ENCODE results near the gene EPM2A.
A peak's percentile ranks its signal among the peaks of the same experiment; 100 is the strongest.
"Not testable (repeated sequence)": the region's sequence is repeated elsewhere in the genome, so short reads cannot be mapped to it uniquely, and the experiment has no call there.

EPM2A gene

DNA sequence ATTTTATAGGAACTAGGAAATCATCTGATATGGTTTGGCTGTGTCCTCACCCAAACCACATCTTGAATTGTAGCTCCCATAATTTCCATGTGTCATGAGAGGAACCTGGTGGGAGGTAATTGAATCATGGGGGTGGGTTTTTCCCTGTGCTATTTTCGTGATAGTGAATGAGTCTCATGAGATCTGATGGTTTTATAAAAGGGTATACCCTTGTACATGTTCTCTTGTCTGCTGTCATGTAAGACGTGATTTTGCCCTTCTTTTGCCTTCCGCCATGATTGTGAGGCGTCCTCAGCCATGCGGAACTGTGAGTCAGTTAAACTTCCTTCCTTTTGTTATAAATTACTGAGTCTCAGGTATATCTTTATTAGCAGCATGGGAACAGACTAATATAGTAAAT, 27.9 kb downstream of the EPM2A start:
- TF ChIP-seq, protein P1, sequence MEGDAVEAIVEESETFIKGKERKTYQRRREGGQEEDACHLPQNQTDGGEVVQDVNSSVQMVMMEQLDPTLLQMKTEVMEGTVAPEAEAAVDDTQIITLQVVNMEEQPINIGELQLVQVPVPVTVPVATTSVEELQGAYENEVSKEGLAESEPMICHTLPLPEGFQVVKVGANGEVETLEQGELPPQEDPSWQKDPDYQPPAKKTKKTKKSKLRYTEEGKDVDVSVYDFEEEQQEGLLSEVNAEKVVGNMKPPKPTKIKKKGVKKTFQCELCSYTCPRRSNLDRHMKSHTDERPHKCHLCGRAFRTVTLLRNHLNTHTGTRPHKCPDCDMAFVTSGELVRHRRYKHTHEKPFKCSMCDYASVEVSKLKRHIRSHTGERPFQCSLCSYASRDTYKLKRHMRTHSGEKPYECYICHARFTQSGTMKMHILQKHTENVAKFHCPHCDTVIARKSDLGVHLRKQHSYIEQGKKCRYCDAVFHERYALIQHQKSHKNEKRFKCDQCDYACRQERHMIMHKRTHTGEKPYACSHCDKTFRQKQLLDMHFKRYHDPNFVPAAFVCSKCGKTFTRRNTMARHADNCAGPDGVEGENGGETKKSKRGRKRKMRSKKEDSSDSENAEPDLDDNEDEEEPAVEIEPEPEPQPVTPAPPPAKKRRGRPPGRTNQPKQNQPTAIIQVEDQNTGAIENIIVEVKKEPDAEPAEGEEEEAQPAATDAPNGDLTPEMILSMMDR (IDR thresholded peaks at IDR 0.05; ENCODE audit: low read depth, low read length) = no peak
- no peak overlapping the region for H3K4me3 ChIP-seq (replicated peaks in 1 of 2; ENCODE audit: low read depth in 2 of 2, low read length in 2 of 2)
- no peak for DNase-seq (ENCODE audit: low read depth in 2 of 2)

DNA sequence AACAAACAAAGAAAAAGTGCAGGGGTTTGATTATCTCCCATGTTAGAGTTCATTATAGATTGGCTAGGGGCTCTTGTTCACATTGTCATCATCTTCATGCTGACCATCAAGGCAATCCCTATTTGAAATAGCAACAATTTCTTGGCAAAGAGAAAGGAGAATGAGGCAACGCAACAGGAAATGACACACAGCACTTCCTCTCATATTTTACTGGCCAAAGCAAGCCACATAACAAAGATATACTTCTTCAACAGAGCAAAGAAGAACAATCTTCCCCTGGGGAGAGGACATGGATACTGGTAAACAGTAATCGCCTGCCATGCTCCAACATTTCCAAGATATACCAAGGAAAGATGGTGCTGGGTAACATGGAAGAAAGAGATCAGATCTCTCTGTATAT, 29.8 kb downstream of the EPM2A start:
- no peak overlapping the region for H3K4me3 ChIP-seq (replicated peaks in 1 of 2; ENCODE audit: low read depth in 2 of 2, low read length in 2 of 2)
- DNase-seq (ENCODE audit: low read depth in 2 of 2) = peak; percentile 85 to 91
- TF ChIP-seq, protein P1 (IDR thresholded peaks at IDR 0.05; ENCODE audit: low read depth, low read length) = no peak

DNA sequence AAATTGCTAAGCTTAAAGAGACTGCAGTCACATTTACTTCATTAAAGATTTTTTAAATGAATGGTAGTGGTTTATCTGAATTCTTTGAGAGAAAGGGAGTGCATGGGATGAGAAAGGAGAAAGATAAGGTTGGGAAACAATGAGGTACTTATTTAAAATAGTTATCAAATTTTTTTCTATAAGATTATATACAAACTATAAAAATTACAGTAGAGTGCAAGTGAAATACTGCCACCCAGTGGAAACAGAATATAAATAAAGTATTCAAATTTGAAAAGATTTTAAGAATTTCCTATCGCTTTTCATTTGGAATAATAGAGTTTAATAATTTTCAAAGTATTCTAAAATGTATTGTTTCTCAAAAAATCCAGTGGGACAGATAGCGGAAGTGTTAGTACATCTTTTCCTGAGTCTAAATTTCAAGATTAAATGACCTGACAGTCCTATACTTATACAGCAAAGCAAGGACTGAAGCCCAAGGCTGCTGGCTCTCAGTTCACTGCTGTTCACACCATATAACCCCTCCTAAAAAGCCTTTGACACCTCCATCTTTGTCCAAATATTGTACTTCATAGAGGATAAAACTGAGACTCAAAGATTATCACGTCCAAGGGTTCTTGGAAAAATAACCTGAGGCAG, 31.1 kb downstream of the EPM2A start:
- TF ChIP-seq, protein P1 (IDR thresholded peaks at IDR 0.05; ENCODE audit: low read depth, low read length) = peak; percentile 23
- no peak overlapping the region for H3K4me3 ChIP-seq (replicated peaks in 1 of 2; ENCODE audit: low read depth in 2 of 2, low read length in 2 of 2)
- DNase-seq (ENCODE audit: low read depth in 2 of 2) = peak; percentile 44 to 66

- peak; percentile 66 to 92 for DNase-seq (ENCODE audit: low read depth in 2 of 2)
- TF ChIP-seq, protein P1 (IDR thresholded peaks at IDR 0.05; ENCODE audit: low read depth, low read length) = no peak
- no peak overlapping the region for H3K4me3 ChIP-seq (replicated peaks in 1 of 2; ENCODE audit: low read depth in 2 of 2, low read length in 2 of 2)
Measured at GRCh38 chr6:145699462-145699861, 35.9 kb downstream of the EPM2A start.

DNA sequence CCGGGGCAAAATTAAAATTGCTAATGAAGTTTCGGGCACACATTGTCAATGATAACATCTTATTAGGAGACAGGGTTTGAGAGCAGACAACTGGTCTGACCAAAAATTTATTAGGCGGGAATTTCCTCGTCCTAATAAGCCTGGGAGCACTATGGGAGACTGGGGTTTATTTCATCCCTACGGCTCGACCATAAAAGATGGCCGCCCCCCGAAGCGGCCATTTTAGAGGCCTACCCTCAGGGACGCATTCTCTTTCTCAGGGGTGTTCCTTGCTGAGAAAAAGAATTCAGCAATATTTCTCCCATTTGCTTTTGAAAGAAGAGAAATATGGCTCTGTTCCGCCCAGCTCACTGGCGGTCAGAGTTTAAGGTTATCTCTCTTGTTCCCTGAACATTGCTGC, 37.9 kb downstream of the EPM2A start:
- not testable (repeated sequence) for DNase-seq (ENCODE audit: low read depth in 2 of 2); H3K4me3 ChIP-seq (replicated peaks in 1 of 2; ENCODE audit: low read depth in 2 of 2, low read length in 2 of 2)

GRCh38 chr6:145694083-145694737, 41.1 kb downstream of the EPM2A start:
- TF ChIP-seq, protein P1 (IDR thresholded peaks at IDR 0.05; ENCODE audit: low read depth, low read length) = no peak
- no peak overlapping the region for H3K4me3 ChIP-seq (replicated peaks in 1 of 2; ENCODE audit: low read depth in 2 of 2, low read length in 2 of 2)
- DNase-seq (ENCODE audit: low read depth in 2 of 2) = no peak

DNA sequence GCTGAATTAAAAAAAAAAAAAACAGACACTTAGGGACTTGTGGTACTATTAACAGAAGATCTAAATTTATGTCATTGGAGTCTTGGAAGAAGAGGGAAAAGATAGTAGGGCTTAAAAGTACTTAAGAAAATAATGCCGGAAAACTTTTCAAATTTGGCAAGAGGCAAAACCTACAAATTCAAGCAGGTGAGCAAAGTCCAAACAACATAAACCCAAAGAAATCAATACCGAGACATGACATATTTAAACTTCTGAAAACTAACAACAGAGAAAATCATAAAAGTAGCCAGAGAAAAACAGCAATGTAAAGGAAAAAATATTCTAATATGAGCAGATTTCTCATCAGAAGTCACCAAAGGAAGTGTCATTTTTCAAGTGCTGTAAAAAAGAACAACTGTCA, 44.4 kb downstream of the EPM2A start:
- H3K4me3 ChIP-seq (replicated peaks in 1 of 2; ENCODE audit: low read depth in 2 of 2, low read length in 2 of 2) = no peak overlapping the region
- no peak for DNase-seq (ENCODE audit: low read depth in 2 of 2)
- TF ChIP-seq, protein P1 (IDR thresholded peaks at IDR 0.05; ENCODE audit: low read depth, low read length) = no peak

Data from cardiac fibroblast (primary cell).